GM21717 (cell line): ENCODE results near the gene U2SURP.
A peak's percentile ranks its signal among the peaks of the same experiment; 100 is the strongest.

Source experiments
- ATAC-seq: cut with Tn5 transposase; IDR thresholded peaks from one replicate; pipeline ENCODE4 v1.9.1; 2021; ENCODE audit warnings: mild to moderate bottlenecking, moderate library complexity; ENCODE audit not compliant: unreplicated experiment

U2SURP gene

DNA sequence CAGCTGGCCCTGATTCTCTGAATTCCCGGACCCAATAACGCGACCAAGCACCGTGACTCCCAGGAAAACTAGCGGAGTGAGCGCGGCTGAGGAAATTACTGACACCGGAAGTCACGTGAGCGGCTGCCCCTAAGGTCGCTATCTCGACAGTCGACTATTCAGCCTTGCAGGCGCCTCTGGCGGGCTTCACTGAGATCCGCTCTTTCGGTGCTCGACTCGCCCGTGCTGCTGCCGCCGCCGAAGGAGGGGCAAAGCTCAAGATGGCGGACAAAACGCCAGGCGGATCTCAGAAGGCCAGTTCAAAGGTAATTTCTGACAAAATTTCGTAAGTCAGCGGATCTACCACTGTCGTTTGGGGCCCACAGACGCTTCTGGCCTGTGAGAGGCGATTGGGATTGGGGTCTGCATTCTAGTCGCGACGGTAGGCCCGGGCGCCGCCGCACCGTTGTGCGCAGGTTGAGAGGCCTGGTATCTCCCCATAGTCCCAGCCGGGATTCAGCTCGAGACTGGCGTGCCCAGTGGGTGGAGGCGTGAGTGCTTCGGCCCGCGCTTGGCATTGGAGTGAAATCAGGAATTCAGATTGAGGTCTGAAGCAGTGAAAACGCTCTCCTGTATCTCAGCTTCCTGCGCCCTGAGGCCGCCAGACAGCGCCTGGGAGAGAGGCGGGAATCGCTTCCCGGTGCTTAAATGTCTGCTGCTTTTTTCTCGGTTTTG lies at the start of gene U2SURP:
Gene U2SURP, plus strand, starts transcription at position 202 of the 714 bp plus-strand sequence. Its CDS starts 59 bp downstream, at position 261.
- ATAC-seq, result peak; percentile 92

- ATAC-seq, result no peak
These were observed 49.6 kb upstream of the U2SURP start for GRCh38 chr3:142951794-142952193.

GRCh38 chr3:142952272-142953193 lies 48.8 kb upstream of the U2SURP start:
- no peak for ATAC-seq

DNA sequence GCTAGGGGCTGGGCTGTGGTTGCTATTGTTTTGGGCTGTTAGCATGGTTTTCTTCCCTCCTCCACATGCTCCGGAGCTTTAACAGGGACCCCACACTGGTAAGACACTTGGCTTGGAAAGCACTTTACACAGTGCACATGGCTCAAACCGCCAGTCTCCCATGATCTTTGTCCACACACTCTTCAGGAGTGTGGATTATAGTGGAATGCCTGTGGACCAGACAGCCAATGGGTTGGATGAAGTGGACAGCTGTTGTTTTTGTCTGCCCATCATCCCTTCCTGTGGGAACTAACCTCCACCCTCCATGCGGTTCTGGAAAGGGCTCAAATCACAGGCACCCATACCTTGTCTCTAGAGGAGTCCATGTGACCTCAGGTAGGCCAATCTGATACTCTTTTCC lies 47.9 kb upstream of the U2SURP start:
- ATAC-seq, result no peak

DNA sequence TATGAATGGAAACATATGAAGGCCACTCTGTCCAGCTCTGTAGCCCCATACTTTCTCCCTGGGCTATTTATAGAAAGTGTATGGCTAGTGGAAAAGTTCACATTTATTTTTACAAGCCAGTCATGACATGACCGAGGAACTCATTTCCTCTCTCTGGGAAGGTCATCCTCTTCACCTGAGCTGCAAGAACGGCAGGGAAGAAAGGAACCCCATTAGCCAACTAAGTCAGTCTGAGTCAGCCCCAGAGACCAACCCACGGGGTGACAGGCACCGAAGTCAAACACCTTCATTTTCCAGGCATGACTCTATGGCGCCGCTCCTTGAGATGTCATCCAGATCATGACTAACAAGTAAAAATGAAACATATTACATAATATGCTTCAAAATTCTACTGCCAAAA lies 42.7 kb upstream of the U2SURP start:
- no peak for ATAC-seq

GRCh38 chr3:142960322-142960850 lies 41.0 kb upstream of the U2SURP start:
- no peak for ATAC-seq

DNA sequence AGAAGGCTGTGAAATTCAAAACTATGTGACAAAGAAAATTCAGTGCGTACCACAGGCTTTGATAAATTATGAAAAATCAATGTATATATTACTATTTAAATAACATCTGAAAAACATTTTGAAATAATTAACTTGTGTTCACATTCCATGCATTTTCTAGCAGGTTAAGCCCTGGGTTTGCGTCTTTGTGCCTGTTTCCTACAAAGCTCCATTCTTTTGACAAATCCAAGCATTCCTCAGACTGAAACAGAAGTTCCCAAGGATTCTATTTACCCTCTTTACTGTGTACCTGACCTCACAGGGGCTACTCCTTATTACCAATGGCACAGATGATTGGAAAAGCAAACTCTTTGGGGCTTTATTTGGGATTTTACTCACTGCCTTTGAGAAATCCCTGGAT lies 39.8 kb upstream of the U2SURP start:
- no peak for ATAC-seq

- no peak for ATAC-seq
These were observed 39.2 kb upstream of the U2SURP start for GRCh38 chr3:142962175-142962519.

DNA sequence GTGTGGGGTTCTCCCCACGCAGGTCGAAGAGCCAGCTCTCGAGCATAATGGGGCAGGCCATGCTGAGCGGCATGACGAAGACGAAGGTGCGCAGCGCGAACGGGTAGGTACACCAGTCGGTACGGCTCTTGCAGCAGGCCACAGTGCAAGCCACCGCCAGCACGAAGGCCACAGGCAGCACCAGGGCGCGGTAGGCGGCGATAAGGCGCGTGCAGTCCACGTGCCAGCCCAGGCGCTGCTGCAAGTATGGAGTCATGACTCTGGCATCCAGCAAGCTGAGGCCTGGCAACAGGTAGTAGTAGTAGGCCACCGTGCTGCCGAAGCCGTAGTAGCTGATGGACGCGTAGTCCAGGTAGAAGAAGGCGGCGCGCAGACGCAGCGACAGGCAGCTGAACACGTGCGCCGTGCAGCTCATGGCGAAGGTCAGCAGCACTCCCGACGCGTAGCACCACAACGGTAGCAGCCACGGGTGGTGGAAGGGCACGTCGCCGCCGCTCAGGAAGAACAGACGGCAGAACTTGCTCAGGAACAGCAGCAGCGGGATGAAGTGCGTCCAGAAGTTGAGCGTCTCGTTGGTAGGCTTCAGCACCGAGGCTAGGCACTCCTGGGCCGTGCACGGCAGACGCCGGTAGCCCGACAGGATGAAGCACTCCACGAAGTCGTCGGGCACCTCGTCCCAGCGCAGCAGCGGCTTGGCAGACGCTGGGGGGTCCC lies 38.7 kb upstream of the U2SURP start:
- no peak for ATAC-seq

DNA sequence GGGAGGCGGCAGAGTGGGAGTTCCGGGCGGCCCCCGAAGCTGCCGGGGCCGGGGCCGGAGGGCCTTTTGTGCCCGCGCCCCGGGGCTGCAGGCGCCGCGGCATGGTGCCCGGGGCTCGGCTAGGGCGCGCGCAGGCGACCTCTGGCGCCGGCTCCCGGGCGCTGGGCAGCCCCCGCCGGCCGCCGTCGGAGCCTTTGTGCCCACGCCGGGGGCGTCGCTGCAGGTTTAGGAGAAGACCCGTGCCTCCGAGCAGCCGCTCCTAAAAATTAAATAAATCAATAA lies 38.2 kb upstream of the U2SURP start:
- ATAC-seq, result peak; percentile 33

DNA sequence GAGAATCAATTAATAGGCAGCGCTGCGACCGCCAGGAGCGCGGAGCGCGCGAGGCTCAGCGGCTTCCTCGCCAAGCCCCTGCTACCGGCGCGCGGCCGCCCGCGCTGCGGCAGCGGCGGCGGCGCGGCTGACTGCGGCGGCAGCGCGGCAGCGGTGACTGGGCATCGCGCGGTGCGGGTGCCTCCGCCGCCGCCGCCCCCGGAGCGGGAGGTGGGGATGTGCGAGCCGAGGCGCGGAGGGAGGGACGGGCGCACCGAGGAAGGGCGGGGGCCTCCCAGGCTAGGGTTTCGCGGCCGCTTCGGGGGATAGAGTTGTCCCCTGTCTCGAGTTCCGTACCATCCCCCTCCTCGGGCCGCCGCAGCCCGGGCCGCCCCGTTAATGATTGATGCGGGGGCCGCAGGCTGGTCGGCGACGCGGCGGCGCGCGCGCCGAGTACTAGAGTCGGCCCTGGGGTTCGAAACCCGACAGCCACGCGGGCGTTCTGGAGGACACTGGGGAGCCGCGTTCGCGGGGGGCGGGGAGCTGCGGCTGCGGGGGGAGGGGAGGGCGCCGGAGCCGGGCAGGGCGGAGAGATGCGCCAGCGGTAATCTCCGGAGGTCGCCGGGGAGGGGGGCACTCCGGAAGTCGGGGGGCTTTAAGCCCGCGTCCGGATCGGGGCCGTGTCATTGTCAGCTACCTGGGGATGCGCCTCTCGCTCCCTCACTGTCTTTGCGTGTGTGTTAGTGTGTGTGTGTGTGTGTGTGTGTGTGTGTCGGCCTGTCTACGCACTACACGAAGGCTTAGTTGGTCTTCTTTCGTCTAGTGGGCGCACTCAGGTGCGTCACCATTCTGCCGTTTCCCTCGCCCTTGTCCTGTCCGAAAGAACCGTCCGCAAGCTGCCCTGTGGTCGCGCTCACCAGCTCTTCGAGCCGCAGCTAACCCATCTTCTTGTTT lies 37.6 kb upstream of the U2SURP start, which contains the start of gene PAQR9:
Gene PAQR9, minus strand, starts transcription at position 159 of the 933 bp plus-strand sequence. CDS start 338 bp downstream, outside the sequence.
- peak; percentile 43 for ATAC-seq

- ATAC-seq, result no peak
These were observed 35.8 kb upstream of the U2SURP start for GRCh38 chr3:142965581-142965980.

GRCh38 chr3:142966808-142967207 lies 34.6 kb upstream of the U2SURP start:
- no peak for ATAC-seq

GRCh38 chr3:142968319-142969025 lies 32.9 kb upstream of the U2SURP start:
- no peak for ATAC-seq

DNA sequence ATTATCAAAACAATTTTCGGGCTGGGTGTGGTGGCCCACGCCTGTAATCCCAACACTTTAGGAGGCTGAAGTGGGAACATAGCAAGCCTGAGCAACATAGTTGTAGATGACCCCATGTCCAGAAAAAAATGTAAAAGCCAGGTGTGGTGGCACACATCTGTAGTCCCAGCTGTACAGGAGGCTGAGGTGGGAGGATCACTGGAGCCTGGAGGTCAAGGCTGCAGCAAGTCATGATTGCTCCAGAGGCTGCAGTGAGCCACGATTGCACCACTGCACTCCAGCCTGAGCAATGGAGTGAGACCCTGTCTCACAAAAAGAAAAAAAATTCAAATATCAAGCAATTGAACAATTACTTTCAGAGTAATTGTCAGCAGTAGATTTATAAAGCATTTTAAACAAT lies 29.9 kb upstream of the U2SURP start:
- ATAC-seq, result no peak

DNA sequence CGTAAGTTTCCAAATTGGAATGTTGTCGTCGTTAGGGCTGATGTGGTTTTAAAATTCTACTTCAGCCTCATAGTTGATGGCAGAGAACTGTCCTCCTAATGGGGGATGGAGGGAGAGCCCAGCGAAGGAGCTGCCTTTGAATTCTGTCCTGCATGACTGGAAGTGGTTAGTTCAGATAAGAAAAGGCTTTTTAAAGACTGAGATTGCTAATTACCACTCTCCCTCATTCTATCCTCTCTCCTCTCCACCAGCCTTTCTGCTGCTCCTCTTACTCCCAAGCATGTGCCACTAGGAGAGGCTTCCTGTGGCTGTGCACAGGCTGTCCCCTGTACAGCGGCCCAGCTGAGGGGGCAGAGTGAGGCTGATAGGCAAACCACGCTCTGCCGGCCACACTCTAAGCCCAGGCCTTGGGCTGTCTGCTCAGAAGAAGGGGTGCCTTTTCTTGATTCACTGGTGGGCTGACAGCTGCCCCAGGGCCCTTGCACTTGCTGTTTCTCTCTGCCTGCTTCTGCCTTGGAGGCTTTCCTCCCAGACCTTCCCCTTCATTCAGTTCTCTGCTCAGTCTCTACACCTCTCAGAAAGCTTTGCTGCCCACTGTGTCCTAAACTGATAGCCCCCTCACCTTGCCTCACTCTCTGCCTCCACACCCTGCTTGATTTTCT lies 29.1 kb upstream of the U2SURP start:
- no peak for ATAC-seq

GRCh38 chr3:142973217-142974009 lies 28.0 kb upstream of the U2SURP start:
- ATAC-seq, result no peak

GRCh38 chr3:142975316-142975995 lies 25.9 kb upstream of the U2SURP start:
- ATAC-seq, result no peak
